NOMO-1 treated with DMSO at 0.1 percent for 48 hours (cell line): ENCODE results near the gene GPR25.

Source experiments
- DNase-seq: peaks from one replicate; lab custom pipeline; 2025; ENCODE audit not compliant: unreplicated experiment; lab: John Stamatoyannopoulos, UW

The GPR25 gene

GRCh38 chr1:200873116-200873670, 412 bp downstream of the GPR25 start:
- no peak for DNase-seq

- no peak for DNase-seq
Measured at GRCh38 chr1:200873671-200874397, 1.1 kb downstream of the GPR25 start.

- no peak for DNase-seq
Measured at GRCh38 chr1:200874694-200875093, 1.9 kb downstream of the GPR25 start.

- DNase-seq, result no peak
Measured at GRCh38 chr1:200875416-200875815, 2.6 kb downstream of the GPR25 start.

GRCh38 chr1:200877010-200877409, 4.2 kb downstream of the GPR25 start:
- DNase-seq, result no peak

GRCh38 chr1:200877839-200878551, 5.2 kb downstream of the GPR25 start:
- DNase-seq, result no peak

GRCh38 chr1:200880212-200880611, 7.4 kb downstream of the GPR25 start:
- DNase-seq, result peak; percentile 64

- no peak for DNase-seq
Measured at GRCh38 chr1:200883118-200883517, 10.3 kb downstream of the GPR25 start.

- DNase-seq, result no peak
Measured at GRCh38 chr1:200885623-200886402, 13.0 kb downstream of the GPR25 start.

- DNase-seq, result no peak
Measured at GRCh38 chr1:200886594-200886993, 13.8 kb downstream of the GPR25 start.

GRCh38 chr1:200887036-200887435, 14.3 kb downstream of the GPR25 start:
- DNase-seq, result no peak

GRCh38 chr1:200887772-200888348, 15.1 kb downstream of the GPR25 start:
- no peak for DNase-seq

GRCh38 chr1:200888349-200888838, 15.6 kb downstream of the GPR25 start:
- DNase-seq, result peak; percentile 85

- DNase-seq, result no peak
Measured at GRCh38 chr1:200889571-200889970, 16.8 kb downstream of the GPR25 start.

- no peak for DNase-seq
Measured at GRCh38 chr1:200890027-200890426, 17.2 kb downstream of the GPR25 start.

GRCh38 chr1:200890818-200891773, 18.3 kb downstream of the GPR25 start:
- peak; percentile 49 for DNase-seq

- DNase-seq, result no peak
Measured at GRCh38 chr1:200891774-200892157, 19.0 kb downstream of the GPR25 start.

- no peak for DNase-seq
Measured at GRCh38 chr1:200892546-200892945, 19.8 kb downstream of the GPR25 start.

- no peak for DNase-seq
Measured at GRCh38 chr1:200892958-200893357, 20.2 kb downstream of the GPR25 start.

GRCh38 chr1:200893411-200893901, 20.7 kb downstream of the GPR25 start:
- no peak for DNase-seq
